Stomach (tissue), 9 donors: ENCODE data around the gene HMSD. TPM values are rescaled to one million over a fixed set of nuclear protein-coding genes. Genes with fewer than 3 reads are reported as not detected.
"Not testable (repeated sequence)": the region's sequence is repeated elsewhere in the genome, so short reads cannot be mapped to it uniquely, and the experiment has no call there.

Experiments
- DNase-seq, 2 donors: peaks; one replicate each; pipeline versions ENCODE4 v3.0.0 to v3.0.0-alpha.2; 2013 to 2019
- H3K27ac ChIP-seq, 5 donors: fragments of 200-600 bp in 4 of 5; sonication (generic) in 4 of 5; one replicate each; pipeline ENCODE4 v1.5.1; 2013 to 2019; ENCODE audit warnings: mild to moderate bottlenecking in 1 of 5, moderate library complexity in 1 of 5
- H3K27me3 ChIP-seq, 3 donors: fragments of 200-600 bp; sonication (generic); one replicate each; pipeline ENCODE4 v1.5.1; 2017 to 2019; ENCODE audit warnings: mixed run types in 1 of 3
- H3K36me3 ChIP-seq, 4 donors: fragments of 200-600 bp; sonication (generic); 1 replicate in 3 of 4; 2 replicates in 1 of 4; pipeline ENCODE4 v1.5.1; 2016 to 2019
- H3K4me1 ChIP-seq, 4 donors: fragments of 200-600 bp; sonication (generic); one replicate each; pipeline ENCODE4 v1.5.1; 2016 to 2019
- H3K4me3 ChIP-seq, 4 donors: fragments of 200-600 bp; sonication (generic) in 3 of 4; one replicate each; pipeline ENCODE4 v1.5.1; 2016 to 2019; ENCODE audit warnings: mild to moderate bottlenecking in 1 of 4
- H3K9me3 ChIP-seq, 4 donors: fragments of 200-600 bp; sonication (generic); one replicate each; pipeline ENCODE4 v1.5.1; 2016 to 2019
- CTCF ChIP-seq, 7 experiments: fragments of 450-650 bp in 4 of 7; fragments of 200-600 bp in 3 of 7; sonication (generic) in 3 of 7; IDR thresholded peaks; one replicate each; pipeline ENCODE4 v1.5.1; 2016 to 2019; ENCODE audit warnings: antibody characterized with exemption in 7 of 7, control low read depth in 2 of 7, mild to moderate bottlenecking in 1 of 7
- EP300 ChIP-seq: sonication (generic); formaldehyde crosslinking; IDR thresholded peaks from one replicate; pipeline ENCODE4 v1.6.1; 2017; ENCODE audit warnings: antibody characterized with exemption
- POLR2A ChIP-seq, 4 donors: fragments of 450-650 bp; IDR thresholded peaks; one replicate each; pipeline ENCODE4 v1.6.1; 2016; ENCODE audit warnings: antibody characterized with exemption in 4 of 4, control low read depth in 2 of 4, mild to moderate bottlenecking in 1 of 4, moderate library complexity in 1 of 4
- POLR2AphosphoS5 ChIP-seq, 3 donors: sonication (generic); formaldehyde crosslinking; IDR thresholded peaks; one replicate each; pipeline ENCODE4 v1.6.1; 2016; ENCODE audit warnings: antibody characterized with exemption in 3 of 3
- WGBS, 5 donors: extraction: QIAGEN DNeasy Blood & Tissue Kit in 3 of 5; methylation state at CpG; one replicate each; pipeline versions ENCODE4 v1.1.5 to v1.1.7; 2013 to 2018; 5-methylcytosine and 5-hydroxymethylcytosine counted together
- intact Hi-C: fragments of 100-400 bp; cut with DNase I; formaldehyde crosslinking; loops from one replicate; pipeline ENCODE4 v1.15.1; 2023; ENCODE audit warnings: low total_unique reads
- polyA plus RNA-seq, 3 donors: library from polyadenylated mRNA; stranded (reverse); fragments of 200-250 nt; gene quantifications; one replicate each; pipeline ENCODE4 v1.2.3, GENCODE V29; 2013
- total RNA-seq, 5 donors: library from RNA; depleted of rRNA; stranded (reverse); fragments of >200 nt; gene quantifications; one replicate each; pipeline versions ENCODE4 v1.1.0 to v1.2.3, GENCODE V29; 2014 to 2016
- donor health status: healthy with polysubstance abuse.
- donor health status: Bipolar disorder and iron deficiency.
- donor health status: healthy.

HMSD gene
- total and polyA plus RNA-seq, 8 donors: 0.10 to 0.31 (median 0.19) TPM; not detected in 5

- WGBS, 5 donors: 77 to 91% (median 85%) methylated on average over 3 of the region's 3 CpGs
- TF ChIP-seq POLR2A (IDR thresholded peaks at IDR 0.05) (no peak), EP300 (no peak), CTCF (IDR thresholded peaks at IDR 0.05) (no peak), POLR2AphosphoS5 (IDR thresholded peaks at IDR 0.05) (no peak)
- Histone ChIP-seq H3K4me3 (no peak overlapping the region), H3K27ac (no peak overlapping the region), H3K4me1 (peaks cover 0 to under 1% (median under 1%) of the 10 kb centered on the region in 4 donors), H3K9me3 (no peaks in the 10 kb centered on the region), H3K27me3 (no peaks in the 10 kb centered on the region), H3K36me3 (no peaks in the 10 kb centered on the region)
- intact Hi-C loops: no loop called here
- no peak for DNase-seq
These were observed 18.2 kb upstream of the HMSD start for GRCh38 chr18:63930773-63931354.

GRCh38 chr18:63936156-63936931 is 12.8 kb upstream of the HMSD start:
- intact Hi-C loops: no loop called here
- peak; percentile 82 to 91 for DNase-seq
- no peaks in the 10 kb centered on the region for H3K9me3 ChIP-seq
- H3K36me3 ChIP-seq: no peaks in the 10 kb centered on the region
- H3K27ac ChIP-seq: peak overlapping the region in 1 of 5 donors; percentile 19
- peak overlapping the region; percentile 38 to 59 (median 48) for H3K4me3 ChIP-seq
- WGBS, 5 donors: 1 to 4% (median 1%) methylated on average over 38 to 54 of the region's 54 CpGs
- TF ChIP-seq CTCF (IDR thresholded peaks at IDR 0.05) (peak in 4 of 7 experiments; percentile 26 to 68 (median 52)), POLR2AphosphoS5 (IDR thresholded peaks at IDR 0.05) (no peak)
- peaks cover 10 to 12% (median 12%) of the 10 kb centered on the region in 4 donors for H3K4me1 ChIP-seq
- peaks cover 5 to 34% (median 8%) of the 10 kb centered on the region in 3 donors for H3K27me3 ChIP-seq

- DNase-seq: no peak
- Histone ChIP-seq H3K27ac (no peak overlapping the region), H3K4me1 (peaks cover 10 to 12% (median 12%) of the 10 kb centered on the region in 4 donors), H3K27me3 (peaks cover 5 to 34% (median 8%) of the 10 kb centered on the region in 3 donors), H3K4me3 (peak overlapping the region; percentile 38 to 59 (median 48)), H3K9me3 (no peaks in the 10 kb centered on the region), H3K36me3 (no peaks in the 10 kb centered on the region)
- 38 to 46% (median 39%) methylated on average over 13 to 19 of the region's 19 CpGs for WGBS, 5 donors
- intact Hi-C loops: no loop called here
- TF ChIP-seq CTCF (IDR thresholded peaks at IDR 0.05) (no peak), POLR2AphosphoS5 (IDR thresholded peaks at IDR 0.05) (no peak), POLR2A (IDR thresholded peaks at IDR 0.05) (no peak), EP300 (no peak)
These were observed 12.1 kb upstream of the HMSD start for GRCh38 chr18:63936932-63937393.

- Histone ChIP-seq H3K4me3 (no peak overlapping the region), H3K4me1 (peaks cover 10 to 12% (median 12%) of the 10 kb centered on the region in 4 donors), H3K36me3 (no peaks in the 10 kb centered on the region), H3K9me3 (peaks cover 0 to under 1% (median 0%) of the 10 kb centered on the region in 4 donors), H3K27me3 (peaks cover 5 to 35% (median 8%) of the 10 kb centered on the region in 3 donors), H3K27ac (no peak overlapping the region)
- intact Hi-C loops: no loop called here
- DNase-seq: no peak
- no peak for TF ChIP-seq CTCF (IDR thresholded peaks at IDR 0.05)
- TF ChIP-seq POLR2AphosphoS5 (IDR thresholded peaks at IDR 0.05): no peak
- TF ChIP-seq EP300: no peak
- TF ChIP-seq POLR2A (IDR thresholded peaks at IDR 0.05): no peak
- 88 to 94% (median 92%) methylated on average over 8 of the region's 8 CpGs for WGBS, 5 donors
These were observed 9.1 kb upstream of the HMSD start for GRCh38 chr18:63940008-63940407.

GRCh38 chr18:63940543-63941050 is 8.5 kb upstream of the HMSD start:
- intact Hi-C loops, H3K36me3 ChIP-seq, DNase-seq, H3K27ac ChIP-seq, H3K4me3 ChIP-seq, H3K9me3 ChIP-seq: not testable (repeated sequence)
- 74 to 92% (median 79%) methylated on average over 15 to 17 of the region's 17 CpGs for WGBS, 5 donors
- peaks cover 5 to 39% (median 8%) of the 10 kb centered on the region in 3 donors for H3K27me3 ChIP-seq
- H3K4me1 ChIP-seq: peaks cover 10 to 12% (median 12%) of the 10 kb centered on the region in 4 donors
